Heart right ventricle (tissue), 16 donors: ENCODE results near the gene CDK4. TPM values are rescaled to one million over a fixed set of nuclear protein-coding genes. Genes with fewer than 3 reads are reported as not detected.
A peak's percentile ranks its signal among the peaks of the same experiment; 100 is the strongest.

Source experiments
- ATAC-seq, 8 donors: fragments of 200-7000 bp; cut with Tn5 transposase; one replicate each; pipeline ENCODE4 v1.9.1; 2020; ENCODE audit warnings: mild to moderate bottlenecking in 8 of 8, moderate library complexity in 8 of 8, moderate number of reproducible peaks in 1 of 8
- DNase-seq, 2 donors: peaks; one replicate each; pipeline ENCODE4 v3.0.0-alpha.2; 2020
- H3K27ac ChIP-seq, 10 donors: fragments of 200-600 bp; sonication (generic) in 2 of 10; one replicate each; pipeline versions ENCODE4 v1.5.0 to v1.8.0; 2020 to 2022; ENCODE audit warnings: mild to moderate bottlenecking in 3 of 10
- H3K27me3 ChIP-seq, 7 donors: fragments of 200-600 bp; one replicate each; pipeline ENCODE4 v1.8.0; 2021 to 2022; ENCODE audit warnings: mild to moderate bottlenecking in 2 of 7
- H3K36me3 ChIP-seq, 9 donors: fragments of 200-600 bp; sonication (generic) in 1 of 9; one replicate each; pipeline versions ENCODE4 v1.5.0 to v1.8.0; 2020 to 2022; ENCODE audit warnings: mild to moderate bottlenecking in 2 of 9
- H3K4me1 ChIP-seq, 9 donors: fragments of 200-600 bp; sonication (generic) in 1 of 9; one replicate each; pipeline versions ENCODE4 v1.5.0 to v1.8.0; 2020 to 2022; ENCODE audit warnings: mild to moderate bottlenecking in 4 of 9
- H3K4me3 ChIP-seq, 10 donors: fragments of 200-600 bp; sonication (generic) in 2 of 10; one replicate each; pipeline versions ENCODE4 v1.5.0 to v1.8.0; 2020 to 2022; ENCODE audit warnings: mild to moderate bottlenecking in 7 of 10, moderate library complexity in 2 of 10
- H3K9me3 ChIP-seq, 11 donors: fragments of 200-600 bp in 10 of 11; sonication (generic) in 2 of 11; one replicate each; pipeline versions ENCODE4 v1.5.0 to v1.8.0; 2013 to 2022; ENCODE audit warnings: mild to moderate bottlenecking in 2 of 11, control low read depth in 1 of 11, moderate library complexity in 1 of 11
- CTCF ChIP-seq, 9 donors: fragments of 200-600 bp; sonication (generic) in 2 of 9; IDR thresholded peaks; one replicate each; pipeline versions ENCODE4 v1.5.0 to v1.8.0; 2021 to 2022; ENCODE audit warnings: antibody characterized with exemption in 9 of 9, mild to moderate bottlenecking in 5 of 9, moderate library complexity in 1 of 9
- WGBS, 2 donors: extraction: QIAGEN DNeasy Blood & Tissue Kit; methylation state at CpG; one replicate each; pipeline ENCODE4 v1.1.7; 2013; ENCODE audit warnings: inconsistent platforms in 1 of 2; 5-methylcytosine and 5-hydroxymethylcytosine counted together
- intact Hi-C, 10 donors: fragments of 100-400 bp; cut with DNase I; formaldehyde crosslinking; loops; one replicate each; pipeline versions ENCODE4 v1.11.1 to v1.14.2; 2022
- polyA plus RNA-seq, 2 donors: library from polyadenylated mRNA; stranded (reverse); fragments of 200-250 nt; gene quantifications; one replicate each; pipeline ENCODE4 v1.2.3, GENCODE V29; 2013
- total RNA-seq, 10 donors: library from RNA; stranded (reverse); fragmentation: NEBNext Ultra II Directional in 3 of 10; extraction: Animal tissue kit (Norgen Biotek cat#: 25700) in 3 of 10; gene quantifications; one replicate each; pipeline versions ENCODE4 v1.2.1 to v1.2.4, GENCODE V29; 2021 to 2023
- donor health status: Arrhythmogenic right ventricular cardiomyopathy.
- donor health status: ischemic (EF 13 %, LVEDD 7.1; RV severe dilation, severe dysfunction).
- donor health status: healthy with polysubstance abuse.
- donor health status: DM: no; HTN: yes; CAD: no.
- donor health status: DM: no; HTN: no; CAD: no.
- donor health status: ischemic (EF 25% LVEDD 6.9; RV normal size, moderate dysfunction).
- donor health status: ischemic (EF 25% LVEDD 5.7; RV mildly dilated, moderate dysfunction).
- donor health status: healthy.
- donor health status: DM: yes; HTN: yes; CAD: no.
- donor health status: Ischemic cardiomyopathy.
- donor health status: ischemic (EF 35%, LVEDD 5.7; RV mildly dilated, moderate dysfunction).
- donor health status: nonischemic (EF 11% LVEDD 7.7; RV severe dilation, severe dysfunction).
- donor health status: DM: yes; HTN: yes; CAD: no.
- donor health status: PGD.
- donor health status: ischemic (EF 29% LVEDD 5.4; RV normal size, mild dysfunction).
- donor health status: nonischemic (EF 23%, LVEDD 6.1; RV moderate dilation, normal function).

Gene CDK4
- total and polyA plus RNA-seq, 12 donors, result 21.7 to 74.0 (median 52.0) TPM

DNA sequence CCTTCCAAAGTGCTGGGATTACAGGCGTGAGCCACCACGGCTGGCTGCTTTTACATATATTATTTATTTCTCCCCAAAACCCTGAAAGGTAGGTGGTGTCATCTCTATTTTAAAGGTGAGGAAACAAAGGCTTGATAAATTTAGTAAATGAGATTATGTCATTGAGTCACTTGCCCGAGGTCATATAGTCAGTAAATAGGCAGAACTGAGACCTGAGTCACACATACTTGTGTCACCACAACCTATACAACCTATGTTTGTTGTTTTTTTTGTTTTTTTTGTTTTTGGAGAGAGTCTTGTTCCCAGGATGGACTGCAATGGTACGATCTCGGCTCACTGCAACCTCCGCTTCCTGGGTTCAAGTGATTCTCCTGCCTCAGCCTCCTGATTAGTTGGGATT lies 43.2 kb upstream of the CDK4 start:
- WGBS, 2 donors, result 91 to 92% methylated on average over 6 of the region's 6 CpGs
- H3K9me3 ChIP-seq, result no peaks in the 10 kb centered on the region
- no peak for TF ChIP-seq CTCF (IDR thresholded peaks at IDR 0.05)
- peaks cover 0 to 100% (median 65%) of the 10 kb centered on the region in 9 donors for H3K36me3 ChIP-seq
- intact Hi-C loops, result no loop called here
- H3K27ac ChIP-seq, result peak overlapping the region in 1 of 10 donors; percentile 67
- no peak overlapping the region for H3K4me3 ChIP-seq
- peaks cover 0 to 26% (median 0%) of the 10 kb centered on the region in 9 donors for H3K4me1 ChIP-seq
- DNase-seq, result no peak
- ATAC-seq, result no peak
- no peaks in the 10 kb centered on the region for H3K27me3 ChIP-seq

DNA sequence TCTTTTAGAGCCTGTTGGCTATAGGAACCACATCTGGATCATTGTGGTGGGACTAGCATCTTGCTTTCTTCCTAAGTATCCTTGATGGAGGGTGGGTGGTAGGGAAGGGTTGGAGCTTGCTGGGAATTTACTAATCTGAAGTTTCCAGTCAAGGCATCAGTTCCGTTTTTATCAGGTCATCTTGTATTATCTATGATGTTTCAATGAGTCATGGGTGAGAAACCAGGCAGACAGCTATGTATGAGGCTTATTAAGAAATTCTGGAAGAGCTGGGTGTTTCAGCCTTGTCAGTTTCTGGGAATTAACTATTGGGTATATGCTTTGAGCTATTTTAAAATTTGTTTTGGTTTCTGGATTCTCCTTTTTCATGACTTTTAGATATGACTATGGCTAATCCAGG lies 41.8 kb upstream of the CDK4 start:
- TF ChIP-seq CTCF (IDR thresholded peaks at IDR 0.05), result no peak
- H3K4me3 ChIP-seq, result no peak overlapping the region
- no peaks in the 10 kb centered on the region for H3K9me3 ChIP-seq
- intact Hi-C loops, result loop anchor here in 1 of 10 donors (2.0 kb wide), 1 partner anchor 63 kb away; no protein-coding TSS in a partner anchor
- DNase-seq (no peak), ATAC-seq (peak in 1 of 8 donors; percentile 42)
- no peaks in the 10 kb centered on the region for H3K27me3 ChIP-seq
- H3K27ac ChIP-seq, result peak overlapping the region in 1 of 10 donors; percentile 67
- H3K4me1 ChIP-seq, result peaks cover 0 to 26% (median 0%) of the 10 kb centered on the region in 9 donors
- H3K36me3 ChIP-seq, result peaks cover 0 to 100% (median 60%) of the 10 kb centered on the region in 9 donors
- WGBS, 2 donors, result 49 to 58% methylated on average over 1 of the region's 1 CpG

GRCh38 chr12:57783861-57784260 lies 31.8 kb upstream of the CDK4 start:
- DNase-seq, result no peak
- no peak for TF ChIP-seq CTCF (IDR thresholded peaks at IDR 0.05)
- Histone ChIP-seq H3K4me3 (peak overlapping the region in 7 of 10 donors; percentile 64 to 99 (median 96)), H3K9me3 (no peaks in the 10 kb centered on the region), H3K36me3 (peaks cover 0 to 62% (median 25%) of the 10 kb centered on the region in 9 donors), H3K4me1 (peaks cover 0 to 38% (median 17%) of the 10 kb centered on the region in 9 donors), H3K27me3 (no peaks in the 10 kb centered on the region), H3K27ac (no peak overlapping the region)
- no peak for ATAC-seq
- intact Hi-C loops, result loop anchor here in 4 of 10 donors (2.0 to 5.0 kb wide), 2 partner anchors 121 to 123 kb away; no protein-coding TSS in a partner anchor
- 90 to 93% methylated on average over 11 of the region's 11 CpGs for WGBS, 2 donors

- DNase-seq (no peak), ATAC-seq (no peak)
- peak overlapping the region in 3 of 10 donors; percentile 68 to 90 (median 74) for H3K27ac ChIP-seq
- peak overlapping the region; percentile 64 to 99 (median 90) for H3K4me3 ChIP-seq
- no peak for TF ChIP-seq CTCF (IDR thresholded peaks at IDR 0.05)
- H3K9me3 ChIP-seq, result no peaks in the 10 kb centered on the region
- WGBS, 2 donors, result 82 to 87% methylated on average over 12 of the region's 12 CpGs
- peaks cover 0 to 38% (median 17%) of the 10 kb centered on the region in 9 donors for H3K4me1 ChIP-seq
- intact Hi-C loops, result loop anchor here in 4 of 10 donors (2.0 to 5.0 kb wide), 2 partner anchors 121 to 124 kb away; no protein-coding TSS in a partner anchor
- peaks cover 0 to 58% (median 24%) of the 10 kb centered on the region in 9 donors for H3K36me3 ChIP-seq
- H3K27me3 ChIP-seq, result no peaks in the 10 kb centered on the region
Measured at GRCh38 chr12:57783466-57783801, 31.3 kb upstream of the CDK4 start.
